Panc1 (cell line): ENCODE data around the gene TRAK1. TPM values are rescaled to one million over a fixed set of nuclear protein-coding genes. Genes with fewer than 3 reads are reported as not detected.

ENCODE experiments used
- ATAC-seq: fragments of 200-7000 bp; cut with Tn5 transposase; 2 replicates; pipeline ENCODE4 v1.9.1; 2020; ENCODE audit warnings: mild to moderate bottlenecking, moderate library complexity
- BruUV-seq: library from RNA; stranded (reverse); fragments of 400-500 nt; replicated peaks from 2 replicates; lab custom pipeline; 2021; lab: Mats Ljungman, UMichigan
- CTCF ChIA-PET: fragments of 300-600 bp; sonication (Branson Sonifier 250); formaldehyde crosslinking; loops from one replicate; lab custom pipeline; 2022; ENCODE audit warnings: antibody characterized with exemption; lab: Charles Lee
- POLR2A ChIA-PET: fragments of 300-600 bp; sonication (Branson Sonifier 250); formaldehyde crosslinking; loops from one replicate; lab custom pipeline; 2022; ENCODE audit warnings: antibody characterized with exemption; lab: Charles Lee
- DNase-seq: peaks from one replicate; pipeline ENCODE4 v3.0.0-alpha.2; 2010; ENCODE audit warnings: low read depth, low spot score
- H3K27ac ChIP-seq: 2 replicates; pipeline ENCODE4 v1.5.1; 2011; ENCODE audit warnings: mild to moderate bottlenecking, low read length, inconsistent platforms
- H3K27me3 ChIP-seq: fragments of 200-500 bp; sonication (Bioruptor generic); 2 replicates; pipeline ENCODE4 v1.6.0; 2014; ENCODE audit warnings: low read length, inconsistent platforms; ENCODE audit not compliant: control insufficient read depth, insufficient read depth
- H3K36me3 ChIP-seq: fragments of 200-500 bp; sonication (Bioruptor generic); 2 replicates; pipeline ENCODE4 v1.5.1; 2014; ENCODE audit warnings: inconsistent platforms, mild to moderate bottlenecking, low read length, moderate library complexity; ENCODE audit not compliant: control insufficient read depth, insufficient read depth
- H3K4me1 ChIP-seq: 2 replicates; pipeline ENCODE4 v1.5.1; 2011; ENCODE audit warnings: inconsistent platforms, mild to moderate bottlenecking, low read length, moderate library complexity; ENCODE audit not compliant: control insufficient read depth, insufficient read depth
- H3K4me3 ChIP-seq, 2 experiments: 2 replicates each; pipeline ENCODE4 v1.5.1; 2011 to 2012; ENCODE audit warnings: low read depth in 2 of 2, low read length in 2 of 2, mild to moderate bottlenecking in 2 of 2, inconsistent platforms in 1 of 2, moderate library complexity in 1 of 2
- H3K9me3 ChIP-seq: fragments of 200-500 bp; sonication (Bioruptor generic); 2 replicates; pipeline ENCODE4 v1.5.1; 2014; ENCODE audit warnings: low read depth, mild to moderate bottlenecking, inconsistent platforms, low read length, moderate library complexity; ENCODE audit not compliant: control insufficient read depth, insufficient read depth
- CTCF ChIP-seq: fragments of 450-650 bp; IDR thresholded peaks from 2 replicates; pipeline ENCODE4 v1.5.1; 2017; ENCODE audit warnings: mild to moderate bottlenecking
- POLR2AphosphoS5 ChIP-seq: IDR thresholded peaks from 2 replicates; pipeline ENCODE4 v1.6.1; 2012; ENCODE audit warnings: mild to moderate bottlenecking, low read depth, low read length, moderate library complexity
- REST ChIP-seq, 2 experiments: IDR thresholded peaks; 2 replicates each; pipeline ENCODE4 v1.6.1; 2011 to 2012; ENCODE audit warnings: low read depth in 2 of 2, control low read depth in 1 of 2, low read length in 1 of 2, mild to moderate bottlenecking in 1 of 2, moderate library complexity in 1 of 2; ENCODE audit not compliant: insufficient read depth in 1 of 2
- SIN3A ChIP-seq: IDR thresholded peaks from 2 replicates; pipeline ENCODE4 v1.6.1; 2012; ENCODE audit warnings: low read depth, mild to moderate bottlenecking, low read length, moderate library complexity, borderline replicate concordance; ENCODE audit not compliant: insufficient read depth
- TCF7L2 ChIP-seq: IDR thresholded peaks from 2 replicates; pipeline ENCODE4 v1.6.1; 2011; ENCODE audit warnings: mild to moderate bottlenecking, low read depth, low read length, inconsistent platforms
- in situ Hi-C: cut with HindIII; loops from 2 replicates; pipeline ENCODE4 v1.10.0; 2016; ENCODE audit warnings: low sequenced_read_pairs, low pct_unique_long_range_greater_than_20kb
- intact Hi-C: fragments of 100-400 bp; cut with micrococcal nuclease; formaldehyde crosslinking; loops from one replicate; pipeline ENCODE4 v1.10.0; 2022; ENCODE audit not compliant: unreplicated experiment
- total RNA-seq: library from RNA; stranded (reverse); gene quantifications from one replicate; pipeline ENCODE4 v1.2.1, GENCODE V29; 2021; ENCODE audit not compliant: unreplicated experiment

TRAK1 gene
- total RNA-seq, 1 experiment from 2014 or later: 38.4 TPM

- no TSS peak for BruUV-seq
- no peak for DNase-seq
- Histone ChIP-seq H3K4me3 (no peak overlapping the region), H3K36me3 (peaks cover 3% of the 10 kb centered on the region; the same call in 1 of the 2 replicates), H3K9me3 (no peaks in the 10 kb centered on the region), H3K4me1 (no peaks in the 10 kb centered on the region), H3K27me3 (no peaks in the 10 kb centered on the region), H3K27ac (no peak overlapping the region)
- in situ Hi-C loops: no loop called here
- ChIA-PET CTCF (no interaction called here), POLR2A (no interaction called here)
- ATAC-seq: no peak
- TF ChIP-seq REST (IDR thresholded peaks at IDR 0.05; ENCODE audit: insufficient read depth in 1 of 2, low read depth in 2 of 2, low read length in 1 of 2) (no peak), SIN3A (no peak), POLR2AphosphoS5 (no peak), TCF7L2 (no peak), CTCF (no peak)
- intact Hi-C loops: no loop called here
These were observed 97.9 kb downstream of the TRAK1 start for GRCh38 chr3:42189001-42189460.

- ChIA-PET CTCF (no interaction called here), POLR2A (interaction anchor here (0.6 kb wide), 1 partner anchor 9 kb away, joined by 3 read pairs; no protein-coding TSS in a partner anchor)
- intact Hi-C loops (loop anchor here (2.0 kb wide), 1 partner anchor 295 kb away; no protein-coding TSS in a partner anchor), in situ Hi-C loops (no loop called here)
- Histone ChIP-seq H3K4me1 (no peaks in the 10 kb centered on the region), H3K4me3 (no peak overlapping the region), H3K9me3 (no peaks in the 10 kb centered on the region), H3K27me3 (no peaks in the 10 kb centered on the region), H3K27ac (no peak overlapping the region), H3K36me3 (peaks cover 3% of the 10 kb centered on the region; the same call in 1 of the 2 replicates)
- DNase-seq (no peak), ATAC-seq (no peak)
- TF ChIP-seq CTCF (no peak), SIN3A (no peak), TCF7L2 (no peak), POLR2AphosphoS5 (no peak), REST (IDR thresholded peaks at IDR 0.05; ENCODE audit: insufficient read depth in 1 of 2, low read depth in 2 of 2, low read length in 1 of 2) (no peak)
- no TSS peak for BruUV-seq
These were observed 98.6 kb downstream of the TRAK1 start for GRCh38 chr3:42189736-42190135.
